HEK293 (cell line): ENCODE data around the gene ADGRF3.

ENCODE experiments used
- CTCF ChIA-PET: fragments of 350-600 bp; formaldehyde crosslinking; extraction: SDS; loops from one replicate; lab custom pipeline; 2021; ENCODE audit warnings: antibody characterized with exemption; lab: Yijun Ruan, JAX
- POLR2A ChIA-PET: fragments of 300-600 bp; formaldehyde crosslinking; extraction: SDS; loops from one replicate; lab custom pipeline; 2020; ENCODE audit warnings: antibody characterized with exemption, inconsistent platforms; lab: Yijun Ruan, JAX
- H3K27ac ChIP-seq: fragments of 200-500 bp; sonication (Bioruptor generic); 2 replicates; pipeline ENCODE4 v1.5.1; 2014; ENCODE audit warnings: low read depth, low read length, control low read depth, inconsistent platforms; ENCODE audit errors: extremely low read depth
- H3K36me3 ChIP-seq, 2 experiments: fragments of 200-500 bp in 1 of 2; sonication (Bioruptor generic) in 1 of 2; 1 replicate in 1 of 2; 2 replicates in 1 of 2; pipeline ENCODE4 v1.5.1; 2014 to 2017; ENCODE audit warnings: inconsistent platforms in 2 of 2, low read length in 2 of 2; ENCODE audit not compliant: control insufficient read depth in 2 of 2, insufficient read depth in 1 of 2
- H3K4me1 ChIP-seq: fragments of 200-500 bp; sonication (Bioruptor generic); 2 replicates; pipeline ENCODE4 v1.5.1; 2014; ENCODE audit warnings: mild to moderate bottlenecking, low read length, inconsistent platforms; ENCODE audit not compliant: control insufficient read depth, insufficient read depth
- H3K4me3 ChIP-seq: 2 replicates; pipeline ENCODE4 v1.5.1; 2011; ENCODE audit warnings: low read depth, mild to moderate bottlenecking, control low read depth, low read length, moderate library complexity
- H3K9me3 ChIP-seq: fragments of 200-500 bp; sonication (Bioruptor generic); 2 replicates; pipeline ENCODE4 v1.5.1; 2014; ENCODE audit warnings: low read depth, low read length, inconsistent platforms; ENCODE audit not compliant: control insufficient read depth, insufficient read depth
- FEZF1 ChIP-seq: fragments of 450-650 bp; formaldehyde crosslinking; IDR thresholded peaks from 2 replicates; pipeline ENCODE4 v1.5.1; 2016; ENCODE audit warnings: missing biosample characterization, missing genetic modification characterization
- RBAK ChIP-seq: fragments of 450-650 bp; formaldehyde crosslinking; IDR thresholded peaks from 2 replicates; pipeline ENCODE4 v1.5.1; 2016; ENCODE audit warnings: missing biosample characterization, missing genetic modification characterization
- WT1 ChIP-seq: fragments of 450-650 bp; formaldehyde crosslinking; IDR thresholded peaks from 2 replicates; pipeline ENCODE4 v1.5.1; 2016; ENCODE audit warnings: missing biosample characterization, missing genetic modification characterization
- ZFP37 ChIP-seq: fragments of 450-650 bp; formaldehyde crosslinking; IDR thresholded peaks from 2 replicates; pipeline ENCODE4 v1.5.1; 2016; ENCODE audit warnings: missing biosample characterization, missing genetic modification characterization
- ZFP41 ChIP-seq: fragments of 450-650 bp; formaldehyde crosslinking; IDR thresholded peaks from 2 replicates; pipeline ENCODE4 v1.5.1; 2016; ENCODE audit warnings: missing biosample characterization, missing genetic modification characterization, borderline replicate concordance
- ZNF148 ChIP-seq: fragments of 450-650 bp; formaldehyde crosslinking; IDR thresholded peaks from 2 replicates; pipeline ENCODE4 v1.5.0; 2017; ENCODE audit warnings: missing biosample characterization, missing genetic modification characterization, borderline replicate concordance
- ZNF157 ChIP-seq: fragments of 450-650 bp; formaldehyde crosslinking; IDR thresholded peaks from 2 replicates; pipeline ENCODE4 v1.5.1; 2016; ENCODE audit warnings: missing biosample characterization, missing genetic modification characterization
- ZNF19 ChIP-seq: fragments of 450-650 bp; formaldehyde crosslinking; IDR thresholded peaks from 2 replicates; pipeline ENCODE4; 2016; ENCODE audit warnings: missing biosample characterization, missing genetic modification characterization, low read depth
- ZNF394 ChIP-seq: fragments of 450-650 bp; formaldehyde crosslinking; IDR thresholded peaks from 2 replicates; pipeline ENCODE4 v1.5.1; 2016; ENCODE audit warnings: missing biosample characterization, missing genetic modification characterization, mild to moderate bottlenecking, moderate library complexity, borderline replicate concordance
- ZNF449 ChIP-seq: fragments of 450-650 bp; formaldehyde crosslinking; IDR thresholded peaks from 2 replicates; pipeline ENCODE4 v1.5.1; 2017; ENCODE audit warnings: missing biosample characterization, mild to moderate bottlenecking, missing genetic modification characterization, moderate library complexity
- ZNF48 ChIP-seq: fragments of 450-650 bp; formaldehyde crosslinking; IDR thresholded peaks from 2 replicates; pipeline ENCODE4 v1.5.1; 2016; ENCODE audit warnings: missing biosample characterization, missing genetic modification characterization
- ZNF518A ChIP-seq: fragments of 450-650 bp; formaldehyde crosslinking; conservative IDR thresholded peaks from 2 replicates; pipeline ENCODE4 v1.5.1; 2016; ENCODE audit warnings: low read depth, missing biosample characterization, missing genetic modification characterization
- ZNF555 ChIP-seq: fragments of 450-650 bp; formaldehyde crosslinking; conservative IDR thresholded peaks from 2 replicates; pipeline ENCODE4 v1.5.1; 2017; ENCODE audit warnings: missing biosample characterization, mild to moderate bottlenecking, missing genetic modification characterization, inconsistent platforms
- ZNF645 ChIP-seq: fragments of 450-650 bp; formaldehyde crosslinking; IDR thresholded peaks from 2 replicates; pipeline ENCODE4; 2016; ENCODE audit warnings: missing biosample characterization, missing genetic modification characterization
- ZNF707 ChIP-seq: fragments of 450-650 bp; formaldehyde crosslinking; IDR thresholded peaks from 2 replicates; pipeline ENCODE4 v1.5.1; 2016; ENCODE audit warnings: missing biosample characterization, missing genetic modification characterization
- ZNF837 ChIP-seq: fragments of 450-650 bp; formaldehyde crosslinking; IDR thresholded peaks from 2 replicates; pipeline ENCODE4 v1.5.1; 2016; ENCODE audit warnings: missing biosample characterization, missing genetic modification characterization
- ZSCAN18 ChIP-seq: fragments of 450-650 bp; formaldehyde crosslinking; IDR thresholded peaks from 2 replicates; pipeline ENCODE4 v1.5.1; 2016; ENCODE audit warnings: missing biosample characterization, missing genetic modification characterization

Gene ADGRF3

GRCh38 chr2:26284132-26284531, 62.5 kb downstream of the ADGRF3 start:
- H3K4me3 ChIP-seq: no peak overlapping the region
- H3K9me3 ChIP-seq: no peaks in the 10 kb centered on the region
- CTCF ChIA-PET: interaction anchor here (0.5 kb wide), 1 partner anchor 13 kb away, joined by 4 read pairs; no protein-coding TSS in a partner anchor
- peaks cover 11 to 53% of the 10 kb centered on the region in 2 experiments for H3K36me3 ChIP-seq
- no peak overlapping the region for H3K27ac ChIP-seq
- TF ChIP-seq ZNF645 (tag by site-specific recombination): no peak
- TF ChIP-seq ZNF837 (tag by site-specific recombination): no peak
- no peak for TF ChIP-seq ZNF157 (tag by site-specific recombination)
- no peak for TF ChIP-seq ZNF48
- no peak for TF ChIP-seq WT1 (tag by site-specific recombination)
- TF ChIP-seq FEZF1: no peak
- no peak for TF ChIP-seq ZNF555 (tag by site-specific recombination)
- TF ChIP-seq ZSCAN18 (tag by site-specific recombination): no peak
- TF ChIP-seq ZNF449 (tag by site-specific recombination): no peak
- TF ChIP-seq ZFP41: no peak
- no peak for TF ChIP-seq ZFP37 (tag by site-specific recombination)
- TF ChIP-seq, all 188 proteins: peak for 0
- no peaks in the 10 kb centered on the region for H3K4me1 ChIP-seq
- POLR2A ChIA-PET: no interaction called here

GRCh38 chr2:26283606-26284005, 63.0 kb downstream of the ADGRF3 start:
- TF ChIP-seq ZNF707: no peak
- no peak for TF ChIP-seq ZNF394 (tag by site-specific recombination)
- no peak for TF ChIP-seq ZNF19 (tag by site-specific recombination)
- TF ChIP-seq, all 188 proteins: peak for 0
- H3K36me3 ChIP-seq: peaks cover 11 to 58% of the 10 kb centered on the region in 2 experiments
- CTCF ChIA-PET: no interaction called here
- H3K4me3 ChIP-seq: no peak overlapping the region
- POLR2A ChIA-PET: no interaction called here
- H3K27ac ChIP-seq: no peak overlapping the region
- no peaks in the 10 kb centered on the region for H3K9me3 ChIP-seq
- no peaks in the 10 kb centered on the region for H3K4me1 ChIP-seq

GRCh38 chr2:26281226-26281625, 65.4 kb downstream of the ADGRF3 start:
- ChIA-PET POLR2A (interaction anchor here (0.7 kb wide), 1 partner anchor 36 kb away, joined by 5 read pairs; no protein-coding TSS in a partner anchor), CTCF (interaction anchor here (0.6 kb wide), 1 partner anchor 106 kb away, joined by 3 read pairs; no protein-coding TSS in a partner anchor)
- Histone ChIP-seq H3K9me3 (no peaks in the 10 kb centered on the region), H3K36me3 (peaks cover 14 to 67% of the 10 kb centered on the region in 2 experiments), H3K27ac (no peak overlapping the region), H3K4me3 (no peak overlapping the region), H3K4me1 (no peaks in the 10 kb centered on the region)
- TF ChIP-seq ZNF148 (tag by site-specific recombination) (no peak), ZNF518A (no peak), RBAK (tag by site-specific recombination) (no peak)
